Mucosa of gallbladder (tissue), 1 donor: ENCODE data around the gene POTEF. TPM values are rescaled to one million over a fixed set of nuclear protein-coding genes. Genes with fewer than 3 reads are reported as not detected.
"Not testable (repeated sequence)": the region's sequence is repeated elsewhere in the genome, so short reads cannot be mapped to it uniquely, and the experiment has no call there.

Source experiments
- DNase-seq: peaks from one replicate; pipeline ENCODE4 v3.0.0-alpha.2; 2020; ENCODE audit warnings: low spot score
- total RNA-seq: library from RNA; stranded (reverse); gene quantifications from one replicate; pipeline ENCODE4 v1.2.1, GENCODE V29; 2021
- donor health status: DM: no; HTN: no; CAD: no.

POTEF gene
- total RNA-seq, 1 donor from 2014 or later: not detected

GRCh38 chr2:130128464-130128863 is 558 bp downstream of the POTEF start:
- DNase-seq: not testable (repeated sequence)

GRCh38 chr2:130127726-130128125 is 1.3 kb downstream of the POTEF start:
- not testable (repeated sequence) for DNase-seq

- not testable (repeated sequence) for DNase-seq
These were observed 8.1 kb downstream of the POTEF start for GRCh38 chr2:130120924-130121323.

- DNase-seq: not testable (repeated sequence)
These were observed 26.2 kb downstream of the POTEF start for GRCh38 chr2:130102597-130103363.

- not testable (repeated sequence) for DNase-seq
These were observed 66.4 kb downstream of the POTEF start for GRCh38 chr2:130062645-130063044.

- not testable (repeated sequence) for DNase-seq
These were observed 69.0 kb downstream of the POTEF start for GRCh38 chr2:130059982-130060381.

- not testable (repeated sequence) for DNase-seq
These were observed 72.7 kb downstream of the POTEF start for GRCh38 chr2:130056336-130056735.

GRCh38 chr2:130053217-130053911 is 75.7 kb downstream of the POTEF start:
- DNase-seq: not testable (repeated sequence)

GRCh38 chr2:130052376-130052775 is 76.6 kb downstream of the POTEF start:
- not testable (repeated sequence) for DNase-seq

GRCh38 chr2:130048422-130048821 is 80.6 kb downstream of the POTEF start:
- DNase-seq: not testable (repeated sequence)

GRCh38 chr2:130038265-130038603 is 90.8 kb downstream of the POTEF start:
- DNase-seq: not testable (repeated sequence)

- not testable (repeated sequence) for DNase-seq
These were observed 103.1 kb downstream of the POTEF start for GRCh38 chr2:130025931-130026330.

Other genes starting within 250 kb of the POTEF start
- 0.23 TPM for gene RAB6C, start 149.6 kb downstream of the POTEF start, total RNA-seq
- gene CCDC74B, start 15.9 kb upstream of the POTEF start, total RNA-seq: 3.4 TPM
- 42.1 TPM for gene SMPD4, start 52.4 kb upstream of the POTEF start, total RNA-seq
- 220 TPM for gene MZT2B, start 53.0 kb upstream of the POTEF start, total RNA-seq
- gene TUBA3E, start 69.2 kb upstream of the POTEF start, total RNA-seq: not detected
- 59.7 TPM for gene IMP4, start 213.7 kb upstream of the POTEF start, total RNA-seq
- gene PTPN18, start 226.8 kb upstream of the POTEF start, total RNA-seq: 126 TPM